ENCODE data around the gene FBXL7.

Gene FBXL7

DNA sequence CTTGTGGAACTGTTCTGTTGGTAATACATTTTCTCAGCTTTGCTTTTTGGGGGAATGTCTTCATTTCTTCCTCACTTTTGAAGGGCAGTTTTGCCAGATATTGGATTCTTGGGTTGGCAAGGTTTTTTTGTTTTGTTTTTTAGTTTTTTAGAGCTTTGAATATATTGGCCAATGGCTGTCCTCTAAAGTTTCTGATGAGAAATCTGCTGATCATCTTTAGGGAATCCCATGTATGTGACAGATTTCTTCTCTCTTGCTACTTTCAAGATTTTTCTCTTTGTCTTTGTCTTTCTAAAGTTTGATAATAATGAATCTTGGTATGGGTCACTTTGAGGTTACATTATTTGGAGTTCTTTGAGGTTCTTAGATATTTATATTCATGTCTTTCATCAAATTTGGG, 227.4 kb downstream of the FBXL7 start:
- no peak for DNase-seq

GRCh38 chr5:15728811-15729210, 228.8 kb downstream of the FBXL7 start:
- DNase-seq: no peak

DNA sequence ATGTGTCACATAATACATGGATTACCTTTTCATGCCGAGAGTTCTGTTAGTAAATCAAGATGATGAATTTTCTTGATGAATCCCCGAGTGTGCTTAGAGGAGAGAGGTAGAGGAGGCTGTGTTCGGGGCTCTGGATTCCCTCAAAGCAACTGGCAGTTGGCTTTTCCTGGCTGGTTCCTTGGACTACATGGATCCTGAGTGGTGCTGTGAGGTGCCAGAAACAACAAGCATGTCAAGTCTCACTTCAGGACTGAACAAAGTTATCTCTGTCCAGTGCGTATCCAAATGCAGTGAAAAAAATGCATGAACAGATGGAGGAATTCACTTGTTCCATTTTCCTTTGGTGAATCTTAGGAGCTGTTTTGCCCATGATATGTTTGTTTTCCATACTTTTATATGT, 231.7 kb downstream of the FBXL7 start:
- DNase-seq: no peak

DNA sequence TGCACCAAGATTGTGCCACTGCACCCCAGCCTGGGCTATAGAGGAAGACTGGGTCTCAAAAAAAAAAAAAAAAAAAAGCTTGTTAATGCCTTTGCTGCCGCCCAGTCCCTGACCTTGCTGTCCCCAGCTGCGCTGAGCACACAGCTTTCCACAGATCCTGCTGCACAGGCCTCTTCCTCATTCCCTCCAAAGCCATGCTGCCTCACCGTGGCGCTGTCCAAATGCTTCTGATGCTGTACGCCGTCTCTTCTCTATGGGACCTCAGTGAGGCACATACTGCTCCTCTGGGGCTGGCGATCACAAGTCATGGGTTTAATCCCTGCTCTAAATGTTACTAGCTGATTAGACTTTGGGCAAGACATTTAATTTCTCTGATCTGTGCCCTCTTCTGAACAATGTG, 234.1 kb downstream of the FBXL7 start:
- no peak for DNase-seq

DNA sequence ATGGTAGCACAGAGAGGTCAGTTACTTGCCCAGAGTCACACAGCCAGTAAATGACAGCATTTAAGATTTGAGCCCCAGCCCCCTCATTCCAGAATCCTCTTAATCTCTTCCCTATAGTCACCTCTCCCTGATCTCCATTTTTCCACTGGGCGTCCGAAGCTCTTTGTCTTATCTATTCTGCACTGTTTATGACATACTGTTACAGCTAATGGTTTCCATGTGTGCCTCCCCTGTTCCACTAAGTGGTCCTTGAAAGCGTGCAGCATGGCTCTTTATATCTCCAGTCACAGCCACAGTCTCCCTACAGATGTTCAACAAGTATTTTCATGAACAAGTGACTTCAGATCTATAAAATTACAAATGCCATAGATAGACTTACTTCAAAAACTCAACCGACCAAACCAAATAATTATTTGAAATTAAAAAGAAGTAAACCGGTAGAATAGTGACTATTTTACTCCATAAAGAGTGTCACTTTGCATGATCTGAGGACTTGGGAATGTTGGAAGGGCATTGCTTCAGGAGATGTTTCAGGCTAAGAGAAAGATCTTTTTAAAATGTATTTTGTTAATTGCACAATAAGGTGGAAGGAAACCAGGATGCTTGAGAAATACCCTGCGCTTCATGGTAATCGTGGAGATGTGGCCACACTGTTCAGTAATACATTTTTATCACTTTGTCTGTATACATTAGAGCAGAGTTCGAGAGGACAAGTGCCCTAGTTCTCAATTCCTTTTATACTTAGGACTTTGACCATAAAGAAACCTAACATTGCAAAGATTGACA, 237.2 kb downstream of the FBXL7 start:
- DNase-seq: no peak

GRCh38 chr5:15737871-15738664, 238.1 kb downstream of the FBXL7 start:
- DNase-seq: no peak

- no peak for DNase-seq
These were observed 240.4 kb downstream of the FBXL7 start for GRCh38 chr5:15740383-15740782.

GRCh38 chr5:15741591-15741990, 241.6 kb downstream of the FBXL7 start:
- no peak for DNase-seq

- no peak for DNase-seq
These were observed 246.9 kb downstream of the FBXL7 start for GRCh38 chr5:15746833-15747232.

DNA sequence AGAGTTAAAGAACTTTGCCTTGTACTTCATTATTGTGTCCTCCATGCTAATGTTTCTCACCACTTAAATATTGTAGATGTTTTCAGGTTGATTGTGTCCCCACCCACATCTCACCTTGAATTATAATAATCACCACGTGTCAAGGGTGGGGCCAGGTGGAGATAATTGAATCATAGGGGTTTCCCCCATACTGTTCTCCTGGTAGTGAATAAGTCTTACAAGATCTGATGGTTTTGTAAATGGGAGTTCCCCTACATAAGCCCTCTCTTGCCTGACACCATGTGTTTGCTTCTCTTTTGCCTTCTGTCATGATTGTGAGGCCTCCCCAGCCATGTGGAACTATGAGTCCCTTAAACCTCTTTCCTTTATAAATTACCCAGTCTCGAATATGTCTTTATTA, 248.3 kb downstream of the FBXL7 start:
- DNase-seq: no peak

- DNase-seq: no peak
These were observed 252.8 kb downstream of the FBXL7 start for GRCh38 chr5:15752663-15753285.

DNA sequence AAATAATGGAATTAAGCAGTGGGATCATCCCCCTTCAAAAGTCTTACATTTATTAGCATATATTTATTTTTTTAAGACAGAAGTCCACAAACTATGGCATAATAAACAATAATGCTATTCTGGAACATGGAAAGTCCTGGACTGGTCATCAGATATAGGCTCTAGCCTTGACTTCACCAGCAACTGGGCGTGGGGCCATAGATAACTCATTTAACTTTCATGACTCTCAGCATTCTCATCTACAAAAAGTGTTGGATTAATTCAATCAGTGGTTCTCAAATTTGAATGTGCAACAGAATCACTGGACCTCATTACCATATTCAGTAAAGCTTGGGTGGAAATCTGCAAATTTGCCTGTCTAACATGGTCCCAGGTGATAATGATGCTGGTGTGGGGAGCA, 253.8 kb downstream of the FBXL7 start:
- no peak for DNase-seq

DNA sequence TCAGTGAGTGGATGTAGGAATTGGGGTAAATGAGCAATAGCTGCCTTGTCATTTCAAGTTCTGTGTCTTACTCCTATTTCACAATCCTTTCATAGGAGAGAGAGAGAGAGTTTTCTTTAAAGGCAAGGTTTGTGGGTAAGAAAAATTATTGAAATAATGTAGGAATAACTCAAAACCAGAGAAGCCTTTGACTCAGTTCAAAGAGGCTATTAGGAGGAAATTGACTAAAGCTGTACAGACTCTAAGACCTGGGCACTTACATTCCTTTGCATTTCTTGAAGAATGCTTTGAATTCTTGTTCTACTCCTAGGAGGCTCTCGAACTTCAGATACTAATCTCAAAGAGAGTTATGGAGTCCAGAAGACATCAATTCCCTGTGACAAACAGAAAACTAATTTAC, 257.1 kb downstream of the FBXL7 start:
- DNase-seq: no peak

DNA sequence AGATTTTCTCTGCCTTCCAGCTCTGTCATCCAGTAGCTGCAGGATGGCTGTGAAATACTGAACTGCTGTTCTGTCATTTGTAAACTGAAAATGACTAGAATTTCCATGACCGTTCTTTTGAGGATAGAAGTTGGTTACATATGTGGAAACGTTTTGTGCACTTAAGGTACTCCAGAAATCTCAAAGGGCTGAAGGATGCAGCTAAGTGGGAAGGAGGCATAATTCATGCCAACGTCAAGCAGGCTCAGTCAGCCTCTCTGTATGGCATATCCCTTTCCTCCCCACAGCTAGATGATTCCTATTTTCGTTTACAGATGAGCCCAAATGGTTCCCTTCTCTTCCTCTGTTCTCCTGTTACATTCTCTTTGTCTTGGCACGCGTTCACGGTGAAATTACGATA, 257.6 kb downstream of the FBXL7 start:
- no peak for DNase-seq

DNA sequence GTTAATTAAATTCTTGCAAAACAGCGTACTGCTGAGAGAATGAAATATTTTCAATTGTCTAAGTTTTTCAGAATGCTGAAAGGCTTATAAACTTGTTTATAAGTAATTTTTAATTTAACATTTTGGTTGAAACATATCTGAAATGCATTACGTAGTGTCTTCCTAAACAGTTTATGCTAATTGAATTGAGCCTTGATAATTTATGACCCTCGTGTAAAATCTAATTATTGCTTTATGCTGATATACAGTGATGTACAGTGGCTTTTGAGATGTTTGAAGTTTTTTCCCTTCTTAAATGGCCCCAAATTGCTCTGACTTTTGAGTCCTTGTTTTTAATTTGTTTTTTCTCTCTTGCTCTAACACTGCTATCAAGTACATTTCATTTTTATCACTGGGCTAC, 262.7 kb downstream of the FBXL7 start:
- no peak for DNase-seq

- no peak for DNase-seq
These were observed 263.8 kb downstream of the FBXL7 start for GRCh38 chr5:15763754-15764153.

DNA sequence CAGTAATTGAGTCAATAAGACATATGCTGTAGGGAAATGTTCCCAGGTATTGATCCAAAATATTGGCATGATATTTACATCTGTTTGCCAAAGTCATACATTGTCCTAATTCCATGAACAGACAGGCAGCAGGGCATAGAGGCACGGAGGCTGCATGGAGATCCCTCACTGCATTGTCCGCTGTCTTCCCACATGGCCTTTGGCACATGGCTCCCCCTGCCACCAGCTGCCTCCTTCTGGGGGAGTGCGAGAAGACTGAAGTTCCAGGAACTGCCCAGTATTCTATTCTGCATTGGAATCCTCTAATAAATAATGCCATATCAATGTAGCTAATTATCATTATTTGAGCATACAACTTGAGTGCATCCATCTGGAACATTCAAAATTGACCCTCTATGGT, 269.0 kb downstream of the FBXL7 start:
- DNase-seq: no peak

GRCh38 chr5:15772131-15772530, 272.2 kb downstream of the FBXL7 start:
- DNase-seq: no peak

DNA sequence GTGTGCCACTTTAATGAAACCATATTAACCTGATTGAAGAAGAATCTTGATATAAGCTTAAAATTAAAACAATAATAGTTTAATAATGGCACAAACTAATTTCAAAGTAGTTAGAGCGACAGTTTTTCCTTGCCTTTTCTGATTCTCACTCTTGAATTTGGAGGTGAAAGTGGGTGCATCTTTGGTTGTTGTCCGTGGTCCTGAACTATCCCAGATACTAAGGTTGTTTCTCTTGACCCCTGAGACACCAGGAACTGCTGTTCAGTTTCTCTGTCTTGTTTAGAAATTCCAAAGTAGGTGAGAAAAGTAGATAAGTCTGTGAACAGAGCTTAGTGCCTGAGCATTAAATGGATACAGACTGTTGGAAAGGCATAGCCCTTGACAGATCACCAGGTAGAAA, 274.7 kb downstream of the FBXL7 start:
- no peak for DNase-seq

DNA sequence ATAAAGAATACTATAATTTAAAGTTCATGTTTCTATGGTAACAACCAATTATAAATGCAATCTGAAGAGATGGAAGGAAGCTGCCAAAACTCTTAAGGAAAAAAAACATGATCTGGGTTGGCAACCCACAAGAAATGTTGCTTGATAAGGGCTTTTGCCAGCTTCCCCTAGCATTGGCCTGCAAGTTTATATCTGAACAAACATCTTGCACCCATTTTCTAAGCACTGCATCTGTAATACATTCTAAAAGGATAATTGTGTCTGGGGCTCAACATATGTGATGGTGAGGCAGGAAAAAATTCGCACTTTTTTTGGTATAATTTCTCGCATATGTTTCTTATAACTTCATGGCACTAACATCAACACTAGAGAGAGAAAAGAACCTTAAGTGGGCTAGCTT, 276.4 kb downstream of the FBXL7 start:
- no peak for DNase-seq

- no peak for DNase-seq
These were observed 283.8 kb downstream of the FBXL7 start for GRCh38 chr5:15783734-15784133.

DNA sequence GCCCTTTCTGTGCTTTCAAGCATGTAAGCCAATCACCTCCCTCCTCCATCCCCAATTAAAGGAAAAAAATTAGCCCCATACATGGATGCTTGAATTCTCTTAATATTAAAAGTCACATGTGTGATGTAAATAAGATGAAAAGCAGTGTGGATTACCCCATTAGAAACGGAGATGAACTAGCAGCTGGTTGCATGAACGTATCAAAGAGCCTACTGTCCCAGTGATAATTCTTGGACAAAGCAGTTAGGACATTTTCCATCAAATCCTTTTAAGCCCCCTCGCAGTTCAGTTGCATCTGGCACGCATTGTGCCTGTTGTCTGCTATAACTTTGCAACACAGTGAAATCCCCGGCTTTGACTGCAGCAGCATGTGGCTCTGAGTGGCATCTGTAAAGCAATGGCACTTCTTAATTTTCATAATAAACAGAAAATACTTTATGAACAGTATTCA, 285.6 kb downstream of the FBXL7 start:
- no peak for DNase-seq

DNA sequence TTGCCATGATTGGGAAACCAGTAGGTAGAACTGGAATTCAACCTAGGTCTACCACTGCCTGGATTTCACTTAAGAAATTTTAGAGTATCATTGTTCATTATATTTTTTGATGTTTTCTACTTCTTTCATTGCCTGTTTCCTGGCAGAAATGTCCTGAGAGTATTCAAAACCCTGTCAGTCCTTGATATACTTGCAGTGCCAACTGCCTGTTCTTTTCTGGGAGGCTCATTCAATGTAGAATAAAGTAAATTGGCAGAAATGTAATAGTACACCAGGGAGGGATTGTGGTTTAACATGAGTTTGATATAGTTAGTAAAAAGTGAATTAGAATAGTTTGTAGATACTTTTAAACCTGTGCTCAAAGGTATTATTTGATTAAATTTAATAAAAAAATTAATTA, 286.3 kb downstream of the FBXL7 start:
- no peak for DNase-seq

DNA sequence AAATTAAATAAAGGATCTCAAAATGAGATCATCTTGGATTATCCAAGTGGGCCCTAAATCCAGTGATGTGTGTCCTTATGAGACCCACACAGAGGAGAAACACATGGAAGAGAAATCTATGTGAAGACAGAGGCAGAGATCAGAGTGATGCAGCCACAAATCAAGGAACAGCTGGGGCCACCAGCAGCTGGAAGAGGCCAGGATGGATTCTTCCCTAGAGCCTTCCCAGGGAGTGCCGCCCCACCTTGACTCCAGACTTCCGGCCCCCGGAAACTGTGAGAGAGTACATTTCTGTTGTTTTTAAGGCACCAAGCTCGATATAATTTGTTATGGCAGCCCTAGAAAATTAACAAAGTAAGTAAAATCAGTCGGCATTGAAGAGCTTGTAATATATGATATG, 286.9 kb downstream of the FBXL7 start:
- DNase-seq: no peak
